GM23248 (cell line): ENCODE results near the gene LPP.

ENCODE experiments used
- EZH2 ChIP-seq: fragments of 200-600 bp; sonication (generic); IDR thresholded peaks from 2 replicates; pipeline ENCODE4 v1.6.1; 2018; ENCODE audit warnings: antibody characterized with exemption, mild to moderate bottlenecking; ENCODE audit not compliant: insufficient read depth, poor library complexity, severe bottlenecking
- EZH2phosphoT487 ChIP-seq: fragments of 200-600 bp; sonication (generic); IDR thresholded peaks from 2 replicates; pipeline ENCODE4 v1.6.1; 2018; ENCODE audit warnings: antibody characterized with exemption, moderate library complexity, mild to moderate bottlenecking, low read depth; ENCODE audit not compliant: insufficient read depth

- TF ChIP-seq EZH2 (no peak), EZH2phosphoT487 (no peak)
Observed at GRCh38 chr3:188634285-188634684, 480.3 kb downstream of the LPP start.
